Suprapubic skin (tissue), 4 donors: ENCODE measurements around the gene COX6B2. TPM values are rescaled to one million over a fixed set of nuclear protein-coding genes. Genes with fewer than 3 reads are reported as not detected.
"Not testable (repeated sequence)": the region's sequence is repeated elsewhere in the genome, so short reads cannot be mapped to it uniquely, and the experiment has no call there.

Source experiments
- DNase-seq, 2 donors: peaks; one replicate each; pipeline ENCODE4 v3.0.0-alpha.2; 2019; ENCODE audit warnings: low spot score in 2 of 2
- H3K27ac ChIP-seq: fragments of 200-600 bp; sonication (generic); one replicate; pipeline ENCODE4 v1.5.1; 2019
- H3K27me3 ChIP-seq: fragments of 200-600 bp; sonication (generic); one replicate; pipeline ENCODE4 v1.5.1; 2019
- H3K36me3 ChIP-seq: fragments of 200-600 bp; sonication (generic); one replicate; pipeline ENCODE4 v1.5.1; 2019
- H3K4me1 ChIP-seq: fragments of 200-600 bp; sonication (generic); one replicate; pipeline ENCODE4 v1.5.1; 2019
- H3K4me3 ChIP-seq: fragments of 200-600 bp; sonication (generic); one replicate; pipeline ENCODE4 v1.5.1; 2019; ENCODE audit warnings: mild to moderate bottlenecking
- H3K9me3 ChIP-seq: fragments of 200-600 bp; sonication (generic); one replicate; pipeline ENCODE4 v1.5.1; 2019
- EP300 ChIP-seq: sonication (generic); formaldehyde crosslinking; IDR thresholded peaks from one replicate; pipeline ENCODE4 v1.6.1; 2017; ENCODE audit warnings: antibody characterized with exemption
- POLR2A ChIP-seq, 2 donors: fragments of 450-650 bp; IDR thresholded peaks; one replicate each; pipeline ENCODE4 v1.6.1; 2017; ENCODE audit warnings: antibody characterized with exemption in 2 of 2, mild to moderate bottlenecking in 2 of 2, moderate library complexity in 2 of 2
- POLR2AphosphoS5 ChIP-seq, 3 donors: sonication (generic); formaldehyde crosslinking; IDR thresholded peaks; one replicate each; pipeline ENCODE4 v1.6.1; 2017; ENCODE audit warnings: antibody characterized with exemption in 3 of 3
- WGBS: methylation state at CpG from one replicate; pipeline ENCODE4 v1.1.5; 2018; 5-methylcytosine and 5-hydroxymethylcytosine counted together
- total RNA-seq, 4 donors: library from RNA; depleted of rRNA; stranded (reverse); fragments of >200 nt; gene quantifications; one replicate each; pipeline ENCODE4 v1.1.0, GENCODE V29; 2016
- TF ChIP-seq, protein P1 (sequence below), 2 donors: fragments of 200-600 bp in 1 of 2; fragments of 450-650 bp in 1 of 2; sonication (generic) in 1 of 2; IDR thresholded peaks; one replicate each; pipeline ENCODE4 v1.5.1; 2016 to 2019; ENCODE audit warnings: antibody characterized with exemption in 2 of 2, mild to moderate bottlenecking in 1 of 2, moderate library complexity in 1 of 2

Gene COX6B2
- total RNA-seq, 4 donors from 2014 or later = 0.47 to 1.9 (median 1.3) TPM

GRCh38 chr19:55340784-55341147 is 13.8 kb downstream of the COX6B2 start:
- Histone ChIP-seq H3K9me3 (no peaks in the 10 kb centered on the region), H3K4me3 (peak overlapping the region; percentile 89), H3K27me3 (no peaks in the 10 kb centered on the region), H3K27ac (no peak overlapping the region), H3K36me3 (peaks cover 25% of the 10 kb centered on the region), H3K4me1 (peaks cover 37% of the 10 kb centered on the region)
- 2% methylated on average over 24 of the region's 24 CpGs for WGBS
- DNase-seq = peak in 1 of 2 donors; percentile 80
- TF ChIP-seq, protein P1, sequence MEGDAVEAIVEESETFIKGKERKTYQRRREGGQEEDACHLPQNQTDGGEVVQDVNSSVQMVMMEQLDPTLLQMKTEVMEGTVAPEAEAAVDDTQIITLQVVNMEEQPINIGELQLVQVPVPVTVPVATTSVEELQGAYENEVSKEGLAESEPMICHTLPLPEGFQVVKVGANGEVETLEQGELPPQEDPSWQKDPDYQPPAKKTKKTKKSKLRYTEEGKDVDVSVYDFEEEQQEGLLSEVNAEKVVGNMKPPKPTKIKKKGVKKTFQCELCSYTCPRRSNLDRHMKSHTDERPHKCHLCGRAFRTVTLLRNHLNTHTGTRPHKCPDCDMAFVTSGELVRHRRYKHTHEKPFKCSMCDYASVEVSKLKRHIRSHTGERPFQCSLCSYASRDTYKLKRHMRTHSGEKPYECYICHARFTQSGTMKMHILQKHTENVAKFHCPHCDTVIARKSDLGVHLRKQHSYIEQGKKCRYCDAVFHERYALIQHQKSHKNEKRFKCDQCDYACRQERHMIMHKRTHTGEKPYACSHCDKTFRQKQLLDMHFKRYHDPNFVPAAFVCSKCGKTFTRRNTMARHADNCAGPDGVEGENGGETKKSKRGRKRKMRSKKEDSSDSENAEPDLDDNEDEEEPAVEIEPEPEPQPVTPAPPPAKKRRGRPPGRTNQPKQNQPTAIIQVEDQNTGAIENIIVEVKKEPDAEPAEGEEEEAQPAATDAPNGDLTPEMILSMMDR (IDR thresholded peaks at IDR 0.05) = no peak
- no peak for TF ChIP-seq POLR2A (IDR thresholded peaks at IDR 0.05)
- TF ChIP-seq EP300 = no peak
- TF ChIP-seq POLR2AphosphoS5 (IDR thresholded peaks at IDR 0.05) = no peak

DNA sequence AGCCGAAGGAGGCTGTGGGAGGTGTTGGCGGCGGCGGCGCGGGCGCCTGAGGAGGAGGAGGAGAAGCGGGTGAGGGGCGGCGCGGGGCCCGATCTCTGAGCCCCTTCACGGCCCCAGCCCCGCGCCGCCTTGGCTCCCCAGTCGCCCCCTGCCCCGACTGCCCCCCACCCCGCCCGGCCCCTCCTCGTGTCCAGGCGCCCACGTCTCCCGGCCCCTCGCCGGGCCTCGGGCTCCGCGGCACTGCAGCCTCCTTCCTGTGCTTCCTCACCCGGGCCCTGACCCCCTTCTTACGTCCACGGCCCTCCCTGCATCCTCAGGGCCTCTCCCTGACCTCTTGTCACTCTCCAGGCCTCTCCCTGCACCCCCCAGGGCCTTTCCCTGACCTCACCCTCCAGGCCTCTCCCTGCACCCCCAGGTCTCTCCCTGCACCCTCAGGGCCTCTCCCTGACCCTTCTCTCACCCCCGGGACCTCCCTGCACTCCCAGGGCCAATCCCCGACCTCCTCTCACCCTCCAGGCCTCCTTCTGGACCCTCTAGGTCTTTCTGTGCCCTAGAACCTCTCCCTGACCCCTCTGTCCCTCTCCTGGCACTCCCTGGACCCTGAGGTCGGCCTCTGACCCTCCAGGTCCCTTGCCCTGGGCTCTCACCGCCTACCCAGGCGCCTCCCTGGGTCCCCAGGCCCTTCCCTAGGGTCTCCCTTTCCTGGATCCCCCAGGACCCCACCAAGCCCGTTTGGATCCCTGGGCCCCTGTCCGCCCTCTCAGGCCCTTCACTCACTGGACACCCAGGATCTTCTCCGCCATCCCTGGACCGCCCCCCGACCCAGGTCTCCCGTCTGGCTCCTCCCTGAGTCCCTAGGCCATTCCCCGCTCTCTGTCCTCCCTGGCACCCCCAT is 14.4 kb downstream of the COX6B2 start:
- H3K9me3 ChIP-seq = no peaks in the 10 kb centered on the region
- peaks cover 30% of the 10 kb centered on the region for H3K4me1 ChIP-seq
- peak overlapping the region; percentile 89 for H3K4me3 ChIP-seq
- H3K36me3 ChIP-seq = peaks cover 22% of the 10 kb centered on the region
- peak; percentile 79 to 82 for DNase-seq
- 5% methylated on average over 25 of the region's 44 CpGs for WGBS
- H3K27me3 ChIP-seq = no peaks in the 10 kb centered on the region
- peak overlapping the region; percentile 94 for H3K27ac ChIP-seq
- TF ChIP-seq POLR2AphosphoS5 (IDR thresholded peaks at IDR 0.05) = peak in 1 of 3 donors; percentile 63
- peak in 1 of 2 donors; percentile 80 for TF ChIP-seq POLR2A (IDR thresholded peaks at IDR 0.05)
- TF ChIP-seq, protein P1 (IDR thresholded peaks at IDR 0.05) = no peak
- TF ChIP-seq EP300 = no peak

GRCh38 chr19:55339105-55339888 is 15.2 kb downstream of the COX6B2 start, which contains the start of gene KMT5C:
Gene KMT5C, plus strand, starts transcription at chr19:55339876. Its CDS starts 2,061 bp downstream, at chr19:55341937.
- TF ChIP-seq, protein P1 (IDR thresholded peaks at IDR 0.05) = peak in 1 of 2 donors; percentile 42
- TF ChIP-seq POLR2A (IDR thresholded peaks at IDR 0.05) (peak in 1 of 2 donors; percentile 48), EP300 (no peak), POLR2AphosphoS5 (IDR thresholded peaks at IDR 0.05) (peak in 2 of 3 donors; percentile 9)
- Histone ChIP-seq H3K9me3 (no peaks in the 10 kb centered on the region), H3K27ac (peak within 1 kb of the TSS; percentile 94), H3K4me1 (peaks cover 30% of the 10 kb centered on the region), H3K4me3 (peak within 1 kb of the TSS; percentile 89), H3K36me3 (peaks cover 19% of the 10 kb centered on the region), H3K27me3 (no peaks in the 10 kb centered on the region)
- 0% methylated on average over 19 of the region's 63 CpGs for WGBS
- DNase-seq = peak; percentile 100

DNA sequence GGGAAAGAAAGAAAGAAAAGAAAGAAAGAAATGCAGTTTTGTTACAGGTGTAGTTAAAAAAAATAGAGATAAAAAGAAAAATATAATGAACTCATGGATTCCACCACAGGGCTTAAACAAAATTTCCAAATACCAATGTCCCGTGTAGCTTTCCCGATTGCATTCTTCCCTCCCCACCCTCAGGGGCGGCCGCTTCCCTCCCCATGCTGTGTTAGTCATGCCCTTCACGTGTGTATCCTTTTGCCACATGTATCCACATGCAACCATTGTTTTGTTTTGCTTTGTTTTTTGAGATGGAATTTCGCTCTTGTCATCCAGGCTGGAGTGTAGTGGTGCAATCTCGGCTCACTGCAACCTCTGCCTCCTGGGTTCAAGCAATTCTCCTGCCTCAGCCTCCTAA is 18.4 kb downstream of the COX6B2 start:
- Histone ChIP-seq H3K27ac (no peak overlapping the region), H3K4me1 (peaks cover 23% of the 10 kb centered on the region), H3K9me3 (no peaks in the 10 kb centered on the region), H3K27me3 (peaks cover 12% of the 10 kb centered on the region), H3K4me3 (no peak overlapping the region), H3K36me3 (no peaks in the 10 kb centered on the region)
- 36% methylated on average over 7 of the region's 7 CpGs for WGBS
- DNase-seq = no peak
- TF ChIP-seq EP300 (no peak), POLR2A (IDR thresholded peaks at IDR 0.05) (no peak), POLR2AphosphoS5 (IDR thresholded peaks at IDR 0.05) (peak in 1 of 3 donors; percentile 25)

GRCh38 chr19:55333870-55334269 is 20.6 kb downstream of the COX6B2 start:
- Histone ChIP-seq H3K4me1 (peaks cover 9% of the 10 kb centered on the region), H3K9me3 (no peaks in the 10 kb centered on the region), H3K36me3 (no peaks in the 10 kb centered on the region), H3K27me3 (peaks cover 12% of the 10 kb centered on the region), H3K4me3 (no peak overlapping the region), H3K27ac (no peak overlapping the region)
- DNase-seq = no peak
- 80% methylated on average over 11 of the region's 11 CpGs for WGBS
- no peak for TF ChIP-seq POLR2A (IDR thresholded peaks at IDR 0.05)
- no peak for TF ChIP-seq POLR2AphosphoS5 (IDR thresholded peaks at IDR 0.05)
- TF ChIP-seq EP300 = no peak
- TF ChIP-seq, protein P1 (IDR thresholded peaks at IDR 0.05) = no peak

GRCh38 chr19:55329791-55330190 is 24.7 kb downstream of the COX6B2 start:
- not testable (repeated sequence) for H3K36me3 ChIP-seq

DNA sequence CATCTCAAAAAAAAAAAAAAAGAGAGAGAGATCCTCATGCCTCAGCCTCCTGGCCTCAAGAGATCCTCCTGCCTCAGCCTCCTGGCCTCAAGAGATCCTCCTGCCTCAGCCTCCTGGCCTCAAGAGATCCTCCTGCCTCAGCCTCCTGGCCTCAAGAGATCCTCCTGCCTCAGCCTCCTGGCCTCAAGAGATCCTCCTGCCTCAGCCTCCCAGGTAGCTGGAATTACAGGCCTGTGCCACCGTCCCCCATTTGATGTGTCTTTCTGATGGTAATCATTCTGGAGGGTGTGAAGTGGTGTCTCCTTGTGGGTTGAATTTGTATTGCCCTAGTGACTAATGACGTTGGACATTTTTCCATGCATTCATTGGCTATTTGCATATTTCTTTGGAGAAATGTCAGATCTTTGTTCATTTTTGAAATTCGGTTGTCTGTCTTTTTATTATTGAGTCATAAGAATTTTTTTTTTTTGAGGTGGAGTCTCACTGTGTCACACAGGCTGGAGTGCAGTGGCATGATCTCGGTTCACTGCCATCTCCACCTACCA is 25.7 kb downstream of the COX6B2 start:
- not testable (repeated sequence) for H3K27me3 ChIP-seq, H3K4me3 ChIP-seq, H3K27ac ChIP-seq, DNase-seq, H3K36me3 ChIP-seq, H3K4me1 ChIP-seq, H3K9me3 ChIP-seq
- WGBS = 63% methylated on average over 4 of the region's 4 CpGs

More at GRCh38 chr19:55329791-55330190, 24.7 kb downstream of the COX6B2 start:
- not testable (repeated sequence) for H3K4me1 ChIP-seq, H3K27ac ChIP-seq, DNase-seq, H3K9me3 ChIP-seq, H3K4me3 ChIP-seq
- 87% methylated on average over 6 of the region's 6 CpGs for WGBS
- peaks cover 12% of the 10 kb centered on the region for H3K27me3 ChIP-seq
